DND-41 (cell line): Measurements from ENCODE around the gene SELENON.

ENCODE experiments used
- EZH2 ChIP-seq: IDR thresholded peaks from 3 replicates; pipeline ENCODE4 v1.6.1; 2012; ENCODE audit warnings: borderline replicate concordance, low read depth, mild to moderate bottlenecking, moderate library complexity, low read length, inconsistent platforms; ENCODE audit not compliant: severe bottlenecking
- TF ChIP-seq, protein P1 (sequence below): IDR thresholded peaks from 2 replicates; pipeline ENCODE4 v1.5.1; 2012; ENCODE audit warnings: borderline replicate concordance, low read length, moderate library complexity, mild to moderate bottlenecking; ENCODE audit not compliant: poor library complexity, severe bottlenecking; ENCODE audit errors: extremely low read depth

- TF ChIP-seq, protein P1, sequence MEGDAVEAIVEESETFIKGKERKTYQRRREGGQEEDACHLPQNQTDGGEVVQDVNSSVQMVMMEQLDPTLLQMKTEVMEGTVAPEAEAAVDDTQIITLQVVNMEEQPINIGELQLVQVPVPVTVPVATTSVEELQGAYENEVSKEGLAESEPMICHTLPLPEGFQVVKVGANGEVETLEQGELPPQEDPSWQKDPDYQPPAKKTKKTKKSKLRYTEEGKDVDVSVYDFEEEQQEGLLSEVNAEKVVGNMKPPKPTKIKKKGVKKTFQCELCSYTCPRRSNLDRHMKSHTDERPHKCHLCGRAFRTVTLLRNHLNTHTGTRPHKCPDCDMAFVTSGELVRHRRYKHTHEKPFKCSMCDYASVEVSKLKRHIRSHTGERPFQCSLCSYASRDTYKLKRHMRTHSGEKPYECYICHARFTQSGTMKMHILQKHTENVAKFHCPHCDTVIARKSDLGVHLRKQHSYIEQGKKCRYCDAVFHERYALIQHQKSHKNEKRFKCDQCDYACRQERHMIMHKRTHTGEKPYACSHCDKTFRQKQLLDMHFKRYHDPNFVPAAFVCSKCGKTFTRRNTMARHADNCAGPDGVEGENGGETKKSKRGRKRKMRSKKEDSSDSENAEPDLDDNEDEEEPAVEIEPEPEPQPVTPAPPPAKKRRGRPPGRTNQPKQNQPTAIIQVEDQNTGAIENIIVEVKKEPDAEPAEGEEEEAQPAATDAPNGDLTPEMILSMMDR = no peak
- TF ChIP-seq EZH2 = no peak
These were observed 21.7 kb downstream of the SELENON start for GRCh38 chr1:25821630-25822091.
